HL-60/S4 treated with retinoic acid at 250 ng/mL for 4 days and 3 days (cell line): ENCODE measurements around the gene ATP2A1.
"Not testable (repeated sequence)": the region's sequence is repeated elsewhere in the genome, so short reads cannot be mapped to it uniquely, and the experiment has no call there.

Source experiments
- in situ Hi-C: fragments of 300-500 bp; cut with MboI; formaldehyde crosslinking; loops from 2 replicates; pipeline ENCODE4 v1.7.0; 2022; ENCODE audit warnings: low sequenced_read_pairs

ATP2A1 gene

DNA sequence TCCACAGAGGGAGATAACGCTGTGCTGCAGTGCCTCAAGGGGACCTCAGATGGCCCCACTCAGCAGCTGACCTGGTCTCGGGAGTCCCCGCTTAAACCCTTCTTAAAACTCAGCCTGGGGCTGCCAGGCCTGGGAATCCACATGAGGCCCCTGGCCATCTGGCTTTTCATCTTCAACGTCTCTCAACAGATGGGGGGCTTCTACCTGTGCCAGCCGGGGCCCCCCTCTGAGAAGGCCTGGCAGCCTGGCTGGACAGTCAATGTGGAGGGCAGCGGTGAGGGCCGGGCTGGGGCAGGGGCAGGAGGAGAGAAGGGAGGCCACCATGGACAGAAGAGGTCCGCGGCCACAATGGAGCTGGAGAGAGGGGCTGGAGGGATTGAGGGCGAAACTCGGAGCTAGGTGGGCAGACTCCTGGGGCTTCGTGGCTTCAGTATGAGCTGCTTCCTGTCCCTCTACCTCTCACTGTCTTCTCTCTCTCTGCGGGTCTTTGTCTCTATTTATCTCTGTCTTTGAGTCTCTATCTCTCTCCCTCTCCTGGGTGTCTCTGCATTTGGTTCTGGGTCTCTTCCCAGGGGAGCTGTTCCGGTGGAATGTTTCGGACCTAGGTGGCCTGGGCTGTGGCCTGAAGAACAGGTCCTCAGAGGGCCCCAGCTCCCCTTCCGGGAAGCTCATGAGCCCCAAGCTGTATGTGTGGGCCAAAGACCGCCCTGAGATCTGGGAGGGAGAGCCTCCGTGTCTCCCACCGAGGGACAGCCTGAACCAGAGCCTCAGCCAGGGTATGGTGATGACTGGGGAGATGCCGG is 54.3 kb downstream of the ATP2A1 start:
- in situ Hi-C loops = no loop called here

- in situ Hi-C loops = no loop called here
These were observed 54.9 kb downstream of the ATP2A1 start for GRCh38 chr16:28933171-28933570.

DNA sequence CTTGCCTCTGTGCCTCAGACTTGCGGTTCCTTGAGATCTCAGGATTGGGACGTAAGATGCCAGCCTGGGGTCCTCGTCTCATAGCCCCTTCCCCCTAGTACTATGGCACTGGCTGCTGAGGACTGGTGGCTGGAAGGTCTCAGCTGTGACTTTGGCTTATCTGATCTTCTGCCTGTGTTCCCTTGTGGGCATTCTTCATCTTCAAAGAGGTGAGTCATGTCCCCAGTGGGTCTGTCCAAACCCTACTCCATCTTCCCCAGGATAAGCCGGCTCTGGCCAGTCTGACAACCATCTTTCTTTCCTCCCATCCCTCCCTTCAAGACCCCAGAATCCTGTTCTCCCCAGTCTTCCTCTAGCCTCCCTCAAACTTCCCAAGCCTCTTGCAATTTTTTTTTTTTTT is 57.1 kb downstream of the ATP2A1 start:
- in situ Hi-C loops = no loop called here

DNA sequence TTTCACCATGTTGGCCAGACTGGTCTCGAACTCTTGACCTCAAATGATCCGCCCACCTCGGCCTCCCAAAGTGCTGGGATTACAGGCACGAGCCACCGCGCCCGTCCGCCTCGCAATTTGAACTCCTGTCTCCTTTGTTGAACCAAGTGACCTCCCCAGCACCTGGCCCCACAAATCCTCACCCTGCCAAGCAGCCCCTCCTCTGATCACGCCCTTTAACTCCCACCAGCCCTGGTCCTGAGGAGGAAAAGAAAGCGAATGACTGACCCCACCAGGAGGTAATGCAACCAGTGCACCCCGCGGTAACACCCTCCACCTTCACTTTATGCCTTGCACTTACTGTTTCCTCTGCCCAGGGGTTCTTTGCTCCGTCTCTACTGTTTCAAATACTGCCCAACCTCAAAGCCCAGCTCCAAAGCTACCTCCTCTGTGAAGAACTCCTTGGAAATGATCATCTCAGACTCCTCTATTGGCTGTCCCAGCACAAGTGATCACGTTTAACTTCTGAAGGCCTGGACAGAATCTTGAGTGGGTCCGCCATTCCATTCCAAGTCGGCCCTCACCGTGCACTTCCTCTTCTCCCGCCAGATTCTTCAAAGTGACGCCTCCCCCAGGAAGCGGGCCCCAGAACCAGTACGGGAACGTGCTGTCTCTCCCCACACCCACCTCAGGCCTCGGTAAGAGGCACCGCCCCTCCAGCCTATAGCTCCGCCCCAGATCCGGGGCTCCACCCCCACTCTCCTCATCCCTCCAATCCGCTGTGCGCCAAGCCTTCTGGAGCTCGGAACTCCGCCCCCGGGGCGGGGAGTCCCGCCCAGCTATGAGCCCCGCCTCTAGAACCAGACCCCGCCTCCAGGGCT is 57.9 kb downstream of the ATP2A1 start:
- in situ Hi-C loops = no loop called here

DNA sequence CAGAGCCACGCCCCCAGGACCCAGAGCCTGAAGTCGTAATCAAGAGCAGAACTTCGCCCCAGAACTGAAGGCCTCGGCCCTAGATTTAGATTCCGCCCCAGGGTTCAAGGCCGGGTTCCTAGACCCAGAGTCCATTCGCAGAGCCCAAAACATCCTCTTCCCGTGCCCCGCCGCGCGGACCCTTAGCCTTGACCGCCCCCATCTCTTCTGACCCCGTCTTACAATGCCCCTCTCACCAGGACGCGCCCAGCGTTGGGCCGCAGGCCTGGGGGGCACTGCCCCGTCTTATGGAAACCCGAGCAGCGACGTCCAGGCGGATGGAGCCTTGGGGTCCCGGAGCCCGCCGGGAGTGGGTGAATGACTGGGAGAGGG is 58.5 kb downstream of the ATP2A1 start:
- in situ Hi-C loops = no loop called here

DNA sequence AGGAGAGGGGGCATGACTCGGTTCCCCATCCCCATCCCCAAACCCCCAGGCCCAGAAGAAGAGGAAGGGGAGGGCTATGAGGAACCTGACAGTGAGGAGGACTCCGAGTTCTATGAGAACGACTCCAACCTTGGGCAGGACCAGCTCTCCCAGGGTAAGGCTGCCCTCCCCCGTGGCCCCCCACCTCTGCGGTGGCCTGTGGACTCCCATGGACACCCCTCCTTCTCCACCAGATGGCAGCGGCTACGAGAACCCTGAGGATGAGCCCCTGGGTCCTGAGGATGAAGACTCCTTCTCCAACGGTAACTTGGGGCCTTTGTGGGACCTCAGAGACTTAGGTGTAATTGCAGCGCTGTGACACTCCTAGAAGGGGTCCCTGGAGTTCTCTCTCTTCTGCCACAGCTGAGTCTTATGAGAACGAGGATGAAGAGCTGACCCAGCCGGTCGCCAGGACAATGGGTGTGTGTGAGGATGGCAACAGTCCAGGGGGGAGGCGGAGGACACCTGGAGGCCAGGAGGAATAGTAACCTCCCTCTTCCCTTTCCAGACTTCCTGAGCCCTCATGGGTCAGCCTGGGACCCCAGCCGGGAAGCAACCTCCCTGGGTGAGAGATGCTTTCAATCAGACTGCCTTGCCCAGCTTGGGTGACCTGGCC is 59.1 kb downstream of the ATP2A1 start:
- in situ Hi-C loops = no loop called here

DNA sequence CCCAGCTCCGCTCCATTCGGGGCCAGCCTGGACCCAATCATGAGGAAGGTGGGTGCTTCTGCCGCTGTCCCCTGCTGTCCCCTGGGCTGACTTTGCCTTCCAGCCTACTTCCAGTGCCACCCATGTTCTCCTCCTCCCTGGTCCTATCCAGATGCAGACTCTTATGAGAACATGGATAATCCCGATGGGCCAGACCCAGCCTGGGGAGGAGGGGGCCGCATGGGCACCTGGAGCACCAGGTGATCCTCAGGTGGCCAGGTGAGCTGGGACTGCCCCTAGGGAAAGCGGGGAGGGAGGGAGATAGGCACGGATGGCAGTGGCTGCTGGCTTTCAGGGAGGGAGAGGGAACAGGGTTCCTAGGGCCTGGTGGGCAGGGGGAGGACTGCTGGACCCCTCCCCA is 60.4 kb downstream of the ATP2A1 start:
- in situ Hi-C loops = no loop called here

- in situ Hi-C loops = not testable (repeated sequence)
These were observed 61.5 kb downstream of the ATP2A1 start for GRCh38 chr16:28939825-28940224.

DNA sequence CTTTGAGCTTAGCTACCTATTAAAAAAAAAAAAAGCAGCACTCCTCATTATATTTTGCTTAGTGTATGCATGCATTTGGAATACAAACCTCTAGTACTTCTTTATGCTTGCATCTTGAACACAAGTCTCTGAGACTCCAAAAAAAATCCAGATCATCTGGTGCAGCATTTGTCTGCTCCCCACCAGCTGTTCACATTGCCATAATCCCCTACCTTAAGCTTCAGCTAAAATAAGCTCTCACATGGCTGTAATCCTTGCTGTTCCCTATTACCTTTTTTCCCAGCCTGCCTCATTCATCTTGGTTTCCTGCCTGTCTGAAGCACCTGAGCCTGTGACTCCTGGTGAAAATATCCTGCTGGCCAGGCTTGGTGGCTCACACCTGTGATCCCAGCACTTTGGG is 65.0 kb downstream of the ATP2A1 start:
- in situ Hi-C loops = no loop called here

DNA sequence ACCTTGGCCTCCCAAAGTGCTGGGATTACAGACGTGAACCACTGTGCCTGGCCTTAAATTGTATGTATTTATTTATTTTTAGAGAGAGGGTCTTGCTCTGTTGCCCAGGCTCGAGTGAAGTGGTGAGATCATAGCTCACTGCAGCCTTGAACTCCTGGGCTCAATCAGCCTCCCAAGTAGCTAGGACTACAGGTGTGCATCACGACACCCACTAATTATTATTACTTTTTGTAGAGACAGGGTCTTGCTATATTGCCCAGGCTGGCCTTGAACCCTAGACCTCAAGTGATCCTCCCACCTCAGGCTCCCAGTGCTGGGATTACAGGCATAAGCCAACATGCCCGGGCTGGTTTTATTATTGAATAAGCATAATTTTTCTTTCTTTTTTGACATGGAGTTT is 68.4 kb downstream of the ATP2A1 start:
- in situ Hi-C loops = no loop called here

DNA sequence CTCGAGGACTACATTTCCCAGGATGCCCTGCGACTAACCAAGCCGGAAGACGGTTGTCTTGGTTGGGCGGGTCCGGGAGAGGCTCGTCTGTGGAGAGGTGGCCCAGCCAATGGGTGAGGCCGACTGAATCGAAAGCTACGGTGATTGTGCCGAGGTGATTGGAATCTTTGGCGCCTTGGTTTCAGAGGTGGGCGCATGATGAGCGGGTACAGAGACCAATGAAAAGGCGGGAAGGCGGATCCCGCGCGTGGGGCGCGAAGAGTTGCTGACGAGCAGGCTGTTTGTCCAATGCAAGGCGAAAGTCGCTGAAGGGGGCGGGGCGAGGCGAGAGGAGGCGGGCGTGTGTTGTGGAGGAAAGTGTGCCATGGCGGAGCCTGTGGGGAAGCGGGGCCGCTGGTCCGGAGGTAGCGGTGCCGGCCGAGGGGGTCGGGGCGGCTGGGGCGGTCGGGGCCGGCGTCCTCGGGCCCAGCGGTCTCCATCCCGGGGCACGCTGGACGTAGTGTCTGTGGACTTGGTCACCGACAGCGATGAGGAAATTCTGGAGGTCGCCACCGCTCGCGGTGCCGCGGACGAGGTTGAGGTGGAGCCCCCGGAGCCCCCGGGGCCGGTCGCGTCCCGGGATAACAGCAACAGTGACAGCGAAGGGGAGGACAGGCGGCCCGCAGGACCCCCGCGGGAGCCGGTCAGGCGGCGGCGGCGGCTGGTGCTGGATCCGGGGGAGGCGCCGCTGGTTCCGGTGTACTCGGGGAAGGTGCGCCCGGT is 72.5 kb downstream of the ATP2A1 start, which contains the start of gene NFATC2IP:
TSS of gene NFATC2IP (plus strand) at position 290 of the 762 bp plus-strand sequence. CDS start at position 365, 75 bp downstream.
- in situ Hi-C loops = no loop called here

DNA sequence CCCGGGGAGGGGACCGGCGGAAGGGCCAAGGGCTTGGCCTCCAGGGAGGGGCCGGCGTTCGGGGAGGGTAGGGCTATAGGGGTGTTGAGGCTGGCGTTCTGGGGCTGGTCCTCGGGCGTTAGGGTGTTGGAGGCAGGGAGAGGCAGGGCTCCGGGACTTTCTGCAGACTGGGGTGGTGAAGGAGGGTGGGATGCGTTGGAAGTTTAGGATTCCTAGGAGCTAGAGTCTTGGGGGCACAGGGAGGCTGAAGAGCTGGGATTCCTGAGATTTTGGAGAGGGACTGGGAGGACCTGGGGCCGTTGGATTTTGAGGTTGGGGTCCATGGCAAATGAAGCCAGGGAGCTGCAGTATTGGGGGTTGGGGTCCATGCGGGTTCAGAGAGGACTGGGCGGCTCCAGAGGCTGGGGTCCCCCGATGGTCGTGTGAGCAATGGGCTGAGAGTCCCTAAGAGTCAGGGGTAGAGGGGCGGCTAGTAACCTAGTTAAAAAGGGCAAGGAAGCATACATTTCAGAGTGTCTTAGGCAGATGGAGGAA is 73.2 kb downstream of the ATP2A1 start:
- in situ Hi-C loops = no loop called here
